CD4-positive, alpha-beta T cell (primary cell): ENCODE data around the gene KCNAB2. TPM values are rescaled to one million over a fixed set of nuclear protein-coding genes. Genes with fewer than 3 reads are reported as not detected.
A peak's percentile ranks its signal among the peaks of the same experiment; 100 is the strongest.

ENCODE experiments used
- ATAC-seq: fragments of 200-7000 bp; cut with Tn5 transposase; one replicate; pipeline ENCODE4 v1.10.0; 2022; ENCODE audit warnings: mild to moderate bottlenecking; ENCODE audit not compliant: poor library complexity
- CTCF ChIA-PET: fragments of 350-600 bp; sonication (Branson Sonifier 250); formaldehyde crosslinking; loops from one replicate; lab custom pipeline; 2021; ENCODE audit warnings: antibody characterized with exemption, inconsistent platforms; lab: Charles Lee
- POLR2A ChIA-PET: fragments of 350-600 bp; sonication (Branson Sonifier 250); formaldehyde crosslinking; loops from one replicate; lab custom pipeline; 2021; ENCODE audit warnings: antibody characterized with exemption, inconsistent platforms; lab: Charles Lee
- DNase-seq, 14 experiments: peaks; one replicate each; pipeline ENCODE4 v3.0.0-alpha.2; 2013 to 2020; ENCODE audit warnings: mixed read lengths in 2 of 14
- H3K27ac ChIP-seq, 2 donors: one replicate each; pipeline versions ENCODE4 v1.5.1 to v1.7.0; 2013; ENCODE audit warnings: low read length in 2 of 2, low read depth in 1 of 2, mild to moderate bottlenecking in 1 of 2
- H3K27me3 ChIP-seq, 2 experiments: 1 replicate in 1 of 2; 2 replicates in 1 of 2; pipeline versions ENCODE4 v1.6.1 to v1.7.0; 2013; ENCODE audit warnings: low read length in 2 of 2, control low read depth in 1 of 2, mild to moderate bottlenecking in 1 of 2, moderate library complexity in 1 of 2; ENCODE audit not compliant: insufficient read depth in 2 of 2, control insufficient read depth in 1 of 2
- H3K36me3 ChIP-seq: one replicate; pipeline ENCODE4 v1.6.1; 2013; ENCODE audit warnings: low read length, control low read depth; ENCODE audit not compliant: insufficient read depth
- H3K4me1 ChIP-seq: one replicate; pipeline ENCODE4 v1.6.1; 2013; ENCODE audit warnings: low read length, control low read depth; ENCODE audit not compliant: insufficient read depth
- H3K4me3 ChIP-seq: one replicate; pipeline ENCODE4 v1.5.1; 2013; ENCODE audit warnings: mild to moderate bottlenecking, low read length, moderate library complexity
- H3K9me3 ChIP-seq, 2 experiments: 1 replicate in 1 of 2; 2 replicates in 1 of 2; pipeline versions ENCODE4 v1.6.1 to v1.7.0; 2013; ENCODE audit warnings: low read length in 2 of 2, mild to moderate bottlenecking in 2 of 2, control low read depth in 1 of 2, moderate library complexity in 1 of 2; ENCODE audit not compliant: control insufficient read depth in 1 of 2, insufficient read depth in 1 of 2
- H3K27ac Mint-ChIP-seq: one replicate; pipeline ENCODE4 v1.8.0; 2020; ENCODE audit warnings: mixed read lengths
- H3K27me3 Mint-ChIP-seq: one replicate; pipeline ENCODE4 v1.8.0; 2021; ENCODE audit warnings: mixed read lengths
- H3K36me3 Mint-ChIP-seq: one replicate; pipeline ENCODE4 v1.8.0; 2021; ENCODE audit warnings: low read depth, mixed read lengths
- H3K4me1 Mint-ChIP-seq: one replicate; pipeline ENCODE4 v1.8.0; 2021; ENCODE audit warnings: low read depth, mixed read lengths
- H3K4me3 Mint-ChIP-seq: one replicate; pipeline ENCODE4 v1.8.0; 2020; ENCODE audit warnings: mild to moderate bottlenecking, mixed read lengths
- H3K9me3 Mint-ChIP-seq: one replicate; pipeline ENCODE4 v1.8.0; 2020; ENCODE audit warnings: mixed read lengths
- CTCF ChIP-seq: fragments of 200-600 bp; IDR thresholded peaks from one replicate; pipeline ENCODE4 v1.8.0; 2022; ENCODE audit warnings: antibody characterized with exemption, mild to moderate bottlenecking
- intact Hi-C, 2 experiments: fragments of 100-400 bp; cut with DNase I in 1 of 2; cut with micrococcal nuclease in 1 of 2; formaldehyde crosslinking; loops; one replicate each; pipeline versions ENCODE4 v1.15.1 to v1.9.0; 2023 to 2025; cut with DNase I, micrococcal nuclease
- total RNA-seq, 174 experiments: library from RNA in 2 of 174; stranded (reverse) in 2 of 174; gene quantifications; one replicate each; pipeline ENCODE4 v1.2.3 and lab custom pipeline; 2021 to 2026

The KCNAB2 gene
- total RNA-seq, 2 experiments from 2014 or later, result 147 to 155 TPM

GRCh38 chr1:6000444-6001288 is 45.0 kb upstream of the KCNAB2 start:
- Mint-ChIP-seq H3K9me3 (no peaks in the 10 kb centered on the region), H3K4me3 (no peak overlapping the region), H3K27me3 (no peaks in the 10 kb centered on the region), H3K4me1 (peaks cover 21% of the 10 kb centered on the region), H3K36me3 (peaks cover 5% of the 10 kb centered on the region), H3K27ac (no peak overlapping the region)
- no peak overlapping the region for H3K27ac ChIP-seq
- ChIA-PET POLR2A (no interaction called here), CTCF (no interaction called here)
- peaks cover 32% of the 10 kb centered on the region for H3K36me3 ChIP-seq
- H3K4me1 ChIP-seq, result peaks cover 31% of the 10 kb centered on the region
- no peak overlapping the region for H3K4me3 ChIP-seq
- no peak for TF ChIP-seq CTCF
- no peaks in the 10 kb centered on the region for H3K27me3 ChIP-seq
- DNase-seq (peak in 1 of 14 experiments; percentile 17), ATAC-seq (no peak)
- intact Hi-C loops, result no loop called here
- H3K9me3 ChIP-seq, result no peaks in the 10 kb centered on the region

- H3K27me3 ChIP-seq, result no peaks in the 10 kb centered on the region
- intact Hi-C loops, result no loop called here
- no peak overlapping the region for H3K4me3 Mint-ChIP-seq
- ChIA-PET POLR2A (interaction anchor here (1.0 kb wide), 1 partner anchor 10 kb away, joined by 5 read pairs; the partner anchor contains the start of gene NPHP4), CTCF (interaction anchor here (0.7 kb wide), 1 partner anchor 10 kb away, joined by 3 read pairs; the partner anchor contains the start of gene NPHP4)
- H3K36me3 Mint-ChIP-seq, result peaks cover 5% of the 10 kb centered on the region
- no peaks in the 10 kb centered on the region for H3K27me3 Mint-ChIP-seq
- H3K9me3 ChIP-seq, result no peaks in the 10 kb centered on the region
- no peak for ATAC-seq
- no peak overlapping the region for H3K27ac ChIP-seq
- H3K4me1 ChIP-seq, result peaks cover 28% of the 10 kb centered on the region
- no peak overlapping the region for H3K27ac Mint-ChIP-seq
- no peak for TF ChIP-seq CTCF
- peaks cover 18% of the 10 kb centered on the region for H3K36me3 ChIP-seq
- H3K4me3 ChIP-seq, result no peak overlapping the region
- DNase-seq, result peak in 3 of 14 experiments; percentile 12 to 33 (median 32)
- peaks cover 21% of the 10 kb centered on the region for H3K4me1 Mint-ChIP-seq
- no peaks in the 10 kb centered on the region for H3K9me3 Mint-ChIP-seq
Observed at GRCh38 chr1:6001992-6002576, 43.6 kb upstream of the KCNAB2 start.

GRCh38 chr1:6002714-6003501 is 42.8 kb upstream of the KCNAB2 start:
- no peak for TF ChIP-seq CTCF
- Histone ChIP-seq H3K9me3 (no peaks in the 10 kb centered on the region), H3K27ac (no peak overlapping the region), H3K36me3 (peaks cover 17% of the 10 kb centered on the region), H3K4me1 (peaks cover 33% of the 10 kb centered on the region), H3K27me3 (no peaks in the 10 kb centered on the region), H3K4me3 (no peak overlapping the region)
- CTCF ChIA-PET, result interaction anchor here (0.7 kb wide), 1 partner anchor 10 kb away, joined by 3 read pairs; the partner anchor contains the start of gene NPHP4
- ATAC-seq (no peak), DNase-seq (peak in 1 of 14 experiments; percentile 17)
- POLR2A ChIA-PET, result interaction anchor here (1.0 kb wide), 1 partner anchor 10 kb away, joined by 5 read pairs; the partner anchor contains the start of gene NPHP4
- H3K36me3 Mint-ChIP-seq, result peaks cover 5% of the 10 kb centered on the region
- no peak overlapping the region for H3K27ac Mint-ChIP-seq
- H3K4me1 Mint-ChIP-seq, result peaks cover 14% of the 10 kb centered on the region
- H3K9me3 Mint-ChIP-seq, result no peaks in the 10 kb centered on the region
- H3K27me3 Mint-ChIP-seq, result no peaks in the 10 kb centered on the region
- H3K4me3 Mint-ChIP-seq, result no peak overlapping the region
- intact Hi-C loops, result no loop called here
